SH-SY5Y (cell line): Measurements from ENCODE around the gene CACNG4.

ENCODE experiments used
- GATA2 ChIP-seq: IDR thresholded peaks from 2 replicates; pipeline ENCODE4 v1.6.1; 2011; ENCODE audit warnings: mild to moderate bottlenecking, low read depth, low read length
- GATA3 ChIP-seq: IDR thresholded peaks from 2 replicates; pipeline ENCODE4 v1.6.1; 2011; ENCODE audit warnings: low read depth, mild to moderate bottlenecking, low read length, moderate library complexity

DNA sequence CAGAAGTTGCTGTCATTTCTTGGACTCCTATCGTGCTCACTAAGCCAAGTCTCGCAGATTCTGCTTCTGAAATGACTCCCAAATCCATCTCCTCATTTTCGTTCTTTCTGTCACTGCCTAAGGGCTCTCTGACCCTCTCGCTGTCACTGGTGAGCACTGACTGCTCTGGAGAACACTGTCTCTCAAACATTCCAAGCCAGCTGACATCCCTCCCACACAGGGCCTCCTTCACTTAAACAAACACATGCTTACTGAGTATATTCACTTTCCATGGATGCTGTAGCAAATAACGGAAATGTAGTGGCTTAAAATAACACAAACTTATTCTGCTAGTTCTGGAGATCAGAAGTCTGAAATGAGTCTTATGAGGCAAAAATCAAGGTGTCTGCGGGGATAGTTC lies 98.6 kb downstream of the CACNG4 start:
- no peak for TF ChIP-seq GATA2
- TF ChIP-seq GATA3: no peak
